Neuron (in vitro differentiated cells): ENCODE results near the gene SUSD1.
"Not testable (repeated sequence)": the region's sequence is repeated elsewhere in the genome, so short reads cannot be mapped to it uniquely, and the experiment has no call there.

Experiments used
- H2AFZ ChIP-seq: one replicate; pipeline ENCODE4 v1.6.1; 2013; ENCODE audit warnings: low read depth, mild to moderate bottlenecking, inconsistent platforms, low read length, moderate library complexity
- H3K27me3 ChIP-seq: one replicate; pipeline ENCODE4 v1.6.1; 2013; ENCODE audit warnings: low read length; ENCODE audit not compliant: insufficient read depth
- H3K36me3 ChIP-seq: one replicate; pipeline ENCODE4 v1.6.1; 2013; ENCODE audit warnings: low read length; ENCODE audit not compliant: insufficient read depth
- H3K4me1 ChIP-seq: one replicate; pipeline ENCODE4 v1.6.1; 2013; ENCODE audit warnings: low read length; ENCODE audit not compliant: insufficient read depth
- H3K4me3 ChIP-seq: 2 replicates; pipeline ENCODE4 v1.5.1; 2013; ENCODE audit warnings: mild to moderate bottlenecking, low read length, moderate library complexity
- H3K9me3 ChIP-seq: one replicate; pipeline ENCODE4 v1.6.1; 2013; ENCODE audit warnings: low read length

SUSD1 gene

GRCh38 chr9:112133806-112134205 is 41.3 kb downstream of the SUSD1 start:
- not testable (repeated sequence) for H3K36me3 ChIP-seq, H3K27me3 ChIP-seq

GRCh38 chr9:112132356-112132755 is 42.7 kb downstream of the SUSD1 start:
- H3K4me1 ChIP-seq: no peaks in the 10 kb centered on the region
- no peaks in the 10 kb centered on the region for H3K36me3 ChIP-seq
- H2AFZ ChIP-seq: no peak overlapping the region
- no peaks in the 10 kb centered on the region for H3K27me3 ChIP-seq
- H3K9me3 ChIP-seq: no peaks in the 10 kb centered on the region
- H3K4me3 ChIP-seq: no peak overlapping the region

More at GRCh38 chr9:112133806-112134205, 41.3 kb downstream of the SUSD1 start:
- not testable (repeated sequence) for H3K9me3 ChIP-seq, H3K4me3 ChIP-seq, H2AFZ ChIP-seq, H3K4me1 ChIP-seq

GRCh38 chr9:112130997-112131396 is 44.1 kb downstream of the SUSD1 start:
- Histone ChIP-seq H3K4me1 (no peaks in the 10 kb centered on the region), H3K27me3 (no peaks in the 10 kb centered on the region), H3K4me3 (no peak overlapping the region), H3K36me3 (no peaks in the 10 kb centered on the region), H3K9me3 (no peaks in the 10 kb centered on the region), H2AFZ (no peak overlapping the region)

GRCh38 chr9:112130347-112130746 is 44.8 kb downstream of the SUSD1 start:
- H3K9me3 ChIP-seq: no peaks in the 10 kb centered on the region
- no peak overlapping the region for H2AFZ ChIP-seq
- no peak overlapping the region for H3K4me3 ChIP-seq
- H3K4me1 ChIP-seq: no peaks in the 10 kb centered on the region
- no peaks in the 10 kb centered on the region for H3K27me3 ChIP-seq
- H3K36me3 ChIP-seq: no peaks in the 10 kb centered on the region

- Histone ChIP-seq H3K9me3 (no peaks in the 10 kb centered on the region), H3K4me3 (no peak overlapping the region), H2AFZ (no peak overlapping the region), H3K36me3 (no peaks in the 10 kb centered on the region), H3K4me1 (no peaks in the 10 kb centered on the region), H3K27me3 (no peaks in the 10 kb centered on the region)
Measured at GRCh38 chr9:112129246-112129645, 45.9 kb downstream of the SUSD1 start.

- not testable (repeated sequence) for H2AFZ ChIP-seq, H3K4me3 ChIP-seq, H3K36me3 ChIP-seq, H3K4me1 ChIP-seq, H3K9me3 ChIP-seq, H3K27me3 ChIP-seq
Measured at GRCh38 chr9:112128399-112128798, 46.7 kb downstream of the SUSD1 start.

GRCh38 chr9:112127281-112127680 is 47.8 kb downstream of the SUSD1 start:
- Histone ChIP-seq H3K4me1 (no peaks in the 10 kb centered on the region), H3K4me3 (no peak overlapping the region), H2AFZ (no peak overlapping the region), H3K27me3 (no peaks in the 10 kb centered on the region), H3K9me3 (no peaks in the 10 kb centered on the region), H3K36me3 (peaks cover 2% of the 10 kb centered on the region)

GRCh38 chr9:112125951-112126388 is 49.1 kb downstream of the SUSD1 start:
- no peaks in the 10 kb centered on the region for H3K9me3 ChIP-seq
- H3K36me3 ChIP-seq: peaks cover 2% of the 10 kb centered on the region
- no peak overlapping the region for H2AFZ ChIP-seq
- peaks cover 5% of the 10 kb centered on the region for H3K4me1 ChIP-seq
- H3K4me3 ChIP-seq: no peak overlapping the region
- no peaks in the 10 kb centered on the region for H3K27me3 ChIP-seq

GRCh38 chr9:112124156-112124555 is 50.9 kb downstream of the SUSD1 start:
- no peaks in the 10 kb centered on the region for H3K27me3 ChIP-seq
- no peaks in the 10 kb centered on the region for H3K9me3 ChIP-seq
- peaks cover 2% of the 10 kb centered on the region for H3K36me3 ChIP-seq
- no peak overlapping the region for H3K4me3 ChIP-seq
- H3K4me1 ChIP-seq: peaks cover 17% of the 10 kb centered on the region
- H2AFZ ChIP-seq: no peak overlapping the region

GRCh38 chr9:112121633-112122032 is 53.5 kb downstream of the SUSD1 start:
- H3K4me3 ChIP-seq: no peak overlapping the region
- H3K9me3 ChIP-seq: no peaks in the 10 kb centered on the region
- H2AFZ ChIP-seq: no peak overlapping the region
- no peaks in the 10 kb centered on the region for H3K27me3 ChIP-seq
- H3K4me1 ChIP-seq: peaks cover 17% of the 10 kb centered on the region
- peaks cover 2% of the 10 kb centered on the region for H3K36me3 ChIP-seq

- no peak overlapping the region for H3K4me3 ChIP-seq
- no peaks in the 10 kb centered on the region for H3K27me3 ChIP-seq
- peaks cover 17% of the 10 kb centered on the region for H3K4me1 ChIP-seq
- no peak overlapping the region for H2AFZ ChIP-seq
- H3K36me3 ChIP-seq: peaks cover 2% of the 10 kb centered on the region
- H3K9me3 ChIP-seq: no peaks in the 10 kb centered on the region
Measured at GRCh38 chr9:112120439-112120925, 54.6 kb downstream of the SUSD1 start.

- Histone ChIP-seq H3K36me3 (peaks cover 2% of the 10 kb centered on the region), H3K4me3 (no peak overlapping the region), H2AFZ (no peak overlapping the region), H3K9me3 (no peaks in the 10 kb centered on the region), H3K4me1 (peaks cover 17% of the 10 kb centered on the region), H3K27me3 (no peaks in the 10 kb centered on the region)
Measured at GRCh38 chr9:112120030-112120341, 55.1 kb downstream of the SUSD1 start.

GRCh38 chr9:112119225-112120029 is 55.7 kb downstream of the SUSD1 start:
- no peaks in the 10 kb centered on the region for H3K9me3 ChIP-seq

GRCh38 chr9:112118009-112118408 is 57.1 kb downstream of the SUSD1 start:
- Histone ChIP-seq H3K36me3 (peaks cover 2% of the 10 kb centered on the region), H3K4me3 (no peak overlapping the region), H2AFZ (no peak overlapping the region), H3K4me1 (peaks cover 17% of the 10 kb centered on the region), H3K9me3 (no peaks in the 10 kb centered on the region), H3K27me3 (no peaks in the 10 kb centered on the region)

More at GRCh38 chr9:112119225-112120029, 55.7 kb downstream of the SUSD1 start:
- H2AFZ ChIP-seq: no peak overlapping the region
- no peaks in the 10 kb centered on the region for H3K27me3 ChIP-seq
- H3K4me1 ChIP-seq: peaks cover 17% of the 10 kb centered on the region
- no peak overlapping the region for H3K4me3 ChIP-seq
- H3K36me3 ChIP-seq: peaks cover 2% of the 10 kb centered on the region
